ENCODE results near the gene KCNIP1.

DNA sequence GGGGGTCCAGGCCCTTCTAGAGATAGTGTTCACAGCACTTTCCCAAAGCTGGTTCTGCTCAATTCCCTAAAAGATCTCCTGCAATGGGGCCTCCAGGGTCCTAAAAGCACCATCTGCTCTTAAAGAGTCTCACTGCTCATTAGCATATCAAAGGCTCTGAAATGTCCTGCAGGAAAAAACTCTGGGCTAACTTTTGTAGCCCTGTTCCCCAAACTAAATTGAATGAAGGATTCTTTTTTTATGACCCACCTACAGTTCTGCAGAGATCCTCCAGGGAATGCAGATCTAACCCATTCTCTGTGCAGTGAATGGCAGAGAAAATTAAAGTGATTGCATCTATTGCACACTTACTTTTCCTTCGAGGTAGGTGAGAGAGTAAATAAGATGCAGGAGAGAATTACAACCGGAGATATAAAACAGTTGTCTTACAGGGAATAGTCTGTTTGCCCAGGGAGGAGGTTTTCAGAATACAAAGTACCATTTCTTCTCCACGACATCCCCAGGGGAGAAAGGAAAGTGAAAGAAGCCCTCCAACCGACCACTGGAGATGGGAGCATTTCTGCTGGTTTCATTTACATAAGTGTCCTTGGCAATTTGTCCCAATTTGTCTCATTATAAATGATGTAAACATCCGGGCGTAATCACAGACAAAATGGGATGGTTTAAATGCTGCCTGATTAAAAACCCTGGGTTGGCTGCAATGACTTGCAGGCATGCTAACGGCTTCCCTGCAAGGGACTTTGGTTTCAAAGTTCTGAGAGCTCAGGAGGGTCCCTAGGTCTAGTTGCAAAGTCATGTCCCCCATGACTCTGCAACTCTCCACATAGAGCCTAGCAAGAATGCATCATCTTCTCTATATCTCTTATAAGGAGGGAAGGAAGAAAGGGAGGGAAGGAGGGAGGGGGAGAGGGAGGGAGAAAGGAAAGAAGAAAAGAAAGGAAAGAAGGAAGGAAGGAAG lies 114.0 kb downstream of the KCNIP1 start:
- TF ChIP-seq, protein P1, sequence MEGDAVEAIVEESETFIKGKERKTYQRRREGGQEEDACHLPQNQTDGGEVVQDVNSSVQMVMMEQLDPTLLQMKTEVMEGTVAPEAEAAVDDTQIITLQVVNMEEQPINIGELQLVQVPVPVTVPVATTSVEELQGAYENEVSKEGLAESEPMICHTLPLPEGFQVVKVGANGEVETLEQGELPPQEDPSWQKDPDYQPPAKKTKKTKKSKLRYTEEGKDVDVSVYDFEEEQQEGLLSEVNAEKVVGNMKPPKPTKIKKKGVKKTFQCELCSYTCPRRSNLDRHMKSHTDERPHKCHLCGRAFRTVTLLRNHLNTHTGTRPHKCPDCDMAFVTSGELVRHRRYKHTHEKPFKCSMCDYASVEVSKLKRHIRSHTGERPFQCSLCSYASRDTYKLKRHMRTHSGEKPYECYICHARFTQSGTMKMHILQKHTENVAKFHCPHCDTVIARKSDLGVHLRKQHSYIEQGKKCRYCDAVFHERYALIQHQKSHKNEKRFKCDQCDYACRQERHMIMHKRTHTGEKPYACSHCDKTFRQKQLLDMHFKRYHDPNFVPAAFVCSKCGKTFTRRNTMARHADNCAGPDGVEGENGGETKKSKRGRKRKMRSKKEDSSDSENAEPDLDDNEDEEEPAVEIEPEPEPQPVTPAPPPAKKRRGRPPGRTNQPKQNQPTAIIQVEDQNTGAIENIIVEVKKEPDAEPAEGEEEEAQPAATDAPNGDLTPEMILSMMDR (IDR thresholded peaks at IDR 0.05): no peak
- TF ChIP-seq POLR2A (IDR thresholded peaks at IDR 0.05): no peak

Data from transverse colon (tissue), 3 donors.